Activated T-cell treated with anti-CD3 and anti-CD28 coated beads, Interleukin-2, amount 50 U/mL, for 1 hour (primary cell): ENCODE results near the gene GGN.
"Not testable (repeated sequence)": the region's sequence is repeated elsewhere in the genome, so short reads cannot be mapped to it uniquely, and the experiment has no call there.

ENCODE experiments used
- DNase-seq: peaks from one replicate; pipeline ENCODE4 v3.0.0-alpha.2; 2020

GGN gene

GRCh38 chr19:38411041-38411712 lies 23.3 kb upstream of the GGN start:
- no peak for DNase-seq

GRCh38 chr19:38410407-38410806 lies 22.6 kb upstream of the GGN start:
- not testable (repeated sequence) for DNase-seq

DNA sequence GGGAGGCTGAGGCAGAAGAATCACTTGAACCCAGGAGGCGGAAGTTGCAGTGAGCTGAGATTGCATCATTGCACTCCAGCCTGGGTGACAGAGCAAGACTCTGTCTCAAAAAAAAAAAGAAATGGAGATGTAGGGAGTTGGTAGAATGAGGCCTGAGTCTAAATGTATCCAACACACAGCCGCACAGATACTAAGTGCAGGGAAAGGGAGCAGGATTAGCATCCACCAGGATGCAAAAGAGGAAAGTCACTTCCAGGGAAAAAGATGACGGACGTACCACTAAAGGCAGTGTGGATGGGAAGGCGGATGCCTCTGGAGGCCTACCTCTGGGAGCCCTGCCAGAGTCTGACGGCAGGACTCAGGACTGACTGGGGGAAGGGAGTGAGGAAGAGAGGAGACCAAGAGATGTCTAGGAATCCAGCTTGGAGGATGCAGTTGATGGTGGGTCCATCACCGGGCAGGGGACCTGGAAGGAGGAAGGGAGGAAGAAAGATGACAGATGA lies 21.8 kb upstream of the GGN start:
- no peak for DNase-seq

DNA sequence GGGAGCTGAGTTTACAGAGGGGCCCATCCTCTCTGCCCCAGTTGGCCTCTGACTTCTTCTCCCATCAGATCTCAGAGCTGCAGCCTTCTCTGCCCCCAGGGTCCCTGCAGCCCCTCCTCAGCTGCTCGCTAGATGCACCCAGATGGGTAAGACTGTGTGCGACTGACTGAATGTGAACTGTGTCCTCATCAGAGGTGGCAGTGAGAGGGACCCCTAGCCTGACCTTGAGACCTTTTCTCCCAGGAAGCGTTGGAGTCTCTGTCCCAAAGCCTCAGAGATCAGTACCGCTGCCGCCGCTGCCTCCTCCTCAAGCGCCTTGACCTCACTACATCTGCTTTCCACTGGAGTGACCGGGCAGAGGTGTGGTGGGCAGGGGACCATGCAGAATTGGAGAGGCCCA lies 17.4 kb upstream of the GGN start:
- DNase-seq: no peak

DNA sequence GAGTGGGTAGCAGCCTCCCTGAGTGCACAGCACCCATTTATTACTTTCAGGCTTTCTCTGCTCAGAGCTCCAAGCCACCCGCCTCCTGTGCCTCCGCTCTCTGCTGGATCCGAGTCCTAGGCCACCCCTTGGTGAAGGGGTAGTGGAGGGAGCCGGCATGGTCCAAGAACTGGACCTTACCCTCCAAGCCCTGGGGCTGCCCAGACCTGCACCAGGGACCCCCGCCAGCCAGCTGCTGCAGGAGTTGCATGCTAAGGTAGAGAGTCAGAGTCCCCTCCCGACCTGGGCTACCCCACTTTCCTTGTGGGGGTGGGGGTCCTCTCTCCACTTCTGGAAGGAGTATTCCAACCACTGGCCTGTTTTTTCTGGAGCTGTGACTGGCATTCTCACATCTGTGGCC lies 17.0 kb upstream of the GGN start:
- no peak for DNase-seq

- peak; percentile 99 for DNase-seq
Measured at GRCh38 chr19:38402967-38403674, 15.3 kb upstream of the GGN start, which contains the start of gene FAM98C. TSS of gene FAM98C (plus strand) at chr19:38403093. CDS start at chr19:38403154, 61 bp downstream.

DNA sequence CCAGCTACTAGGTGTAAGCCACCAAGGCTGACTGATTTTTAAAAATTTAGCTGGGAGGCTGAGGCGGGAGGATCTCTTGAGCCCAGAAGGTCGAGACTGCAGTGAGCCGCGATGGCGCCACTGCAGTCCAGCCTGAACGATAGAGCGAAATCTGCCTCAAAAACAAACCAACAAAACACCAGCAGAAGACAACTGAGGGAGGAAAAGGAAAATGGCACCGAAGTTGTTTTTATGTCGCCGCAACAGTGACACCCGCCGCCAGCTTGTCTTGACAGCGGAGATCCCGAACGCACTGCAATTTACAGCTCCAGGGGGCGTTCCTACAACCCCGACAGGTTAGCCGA lies 14.8 kb upstream of the GGN start:
- DNase-seq: no peak

- no peak for DNase-seq
Measured at GRCh38 chr19:38401148-38401547, 13.3 kb upstream of the GGN start.

DNA sequence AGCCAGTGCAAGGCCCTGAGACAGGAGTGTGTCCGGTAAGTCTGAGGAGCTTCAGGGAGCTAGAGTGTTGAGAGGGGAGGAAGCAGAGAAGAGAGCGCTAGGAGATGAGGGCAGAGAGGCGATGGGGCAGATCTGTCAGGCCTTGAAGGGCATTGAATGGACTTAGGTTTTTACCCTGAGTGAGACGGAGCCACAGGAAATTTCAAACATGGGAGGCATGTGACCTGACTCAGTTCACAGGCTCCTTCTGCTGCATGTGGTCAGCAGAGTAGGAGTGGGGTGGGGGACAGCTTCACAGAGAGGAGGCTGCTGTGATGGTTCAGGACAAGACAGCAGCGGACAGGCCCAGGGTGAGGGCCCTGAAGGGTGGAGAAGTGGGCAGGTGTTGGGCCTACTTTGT lies 12.5 kb upstream of the GGN start:
- DNase-seq: no peak

DNA sequence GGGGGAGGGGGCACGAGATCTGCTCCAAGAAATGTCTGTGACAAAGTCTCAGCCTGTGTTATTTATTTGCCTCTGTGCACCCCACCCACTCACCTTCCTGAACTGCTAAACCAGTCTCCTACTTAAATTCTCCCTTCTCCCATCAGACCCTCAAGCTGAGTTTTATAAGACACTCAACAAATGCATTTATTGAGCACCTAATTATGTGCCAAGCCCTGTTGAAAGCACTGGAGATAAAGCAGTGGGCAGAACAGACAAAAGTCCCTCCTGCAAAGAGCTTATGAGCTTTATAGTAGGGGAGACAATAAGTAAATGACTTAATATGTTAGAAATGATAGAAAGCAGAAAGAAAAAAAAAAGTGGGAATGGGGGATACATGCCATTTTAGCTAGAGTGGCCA lies 11.7 kb upstream of the GGN start:
- DNase-seq: no peak

DNA sequence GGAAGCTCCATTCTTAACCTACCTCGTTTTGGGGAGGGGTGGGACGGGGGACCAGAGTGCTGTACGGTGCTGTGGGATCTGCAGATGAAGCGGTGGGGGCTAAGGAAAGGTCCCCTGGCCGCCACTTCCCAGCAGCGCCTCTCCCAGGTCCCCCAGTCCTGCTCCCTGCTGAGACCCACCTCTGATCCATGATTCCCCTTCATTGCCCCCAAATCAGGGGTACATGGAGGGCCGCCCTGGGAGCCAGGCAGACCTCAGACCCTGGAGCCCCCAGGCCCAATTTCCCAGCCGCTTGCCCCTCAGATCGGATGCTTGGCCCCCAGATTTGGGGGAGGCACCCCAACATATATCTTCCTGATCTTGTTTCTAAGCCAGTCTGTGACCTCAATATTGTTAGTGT lies 11.2 kb upstream of the GGN start:
- no peak for DNase-seq

DNA sequence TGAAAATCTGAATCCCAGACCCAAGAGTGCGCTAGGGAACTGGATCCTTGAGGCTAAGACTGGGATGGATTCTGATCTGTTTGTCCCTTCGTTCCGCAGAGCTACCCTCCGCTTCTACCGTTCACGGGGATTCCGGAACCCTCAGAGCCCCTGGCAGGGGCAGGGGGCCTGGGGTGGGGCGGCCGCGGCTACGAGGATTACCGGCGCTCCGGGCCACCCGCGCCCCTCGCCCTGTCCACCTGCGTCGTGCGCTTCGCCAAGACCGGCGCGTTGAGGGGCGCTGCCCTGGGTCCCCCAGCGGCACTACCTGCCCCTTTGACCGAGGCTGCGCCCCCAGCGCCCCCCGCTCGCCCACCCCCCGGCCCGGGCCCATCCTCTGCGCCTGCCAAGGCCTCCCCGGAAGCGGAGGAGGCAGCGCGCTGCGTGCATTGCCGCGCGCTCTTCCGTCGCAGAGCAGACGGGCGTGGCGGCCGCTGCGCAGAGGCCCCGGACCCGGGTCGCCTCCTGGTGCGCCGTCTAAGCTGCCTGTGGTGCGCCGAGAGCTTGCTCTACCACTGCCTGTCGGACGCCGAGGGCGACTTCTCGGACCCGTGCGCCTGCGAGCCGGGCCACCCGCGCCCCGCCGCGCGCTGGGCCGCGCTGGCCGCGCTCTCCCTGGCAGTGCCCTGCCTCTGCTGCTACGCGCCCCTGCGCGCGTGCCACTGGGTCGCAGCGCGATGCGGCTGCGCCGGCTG lies 7.7 kb upstream of the GGN start:
- peak; percentile 60 for DNase-seq

DNA sequence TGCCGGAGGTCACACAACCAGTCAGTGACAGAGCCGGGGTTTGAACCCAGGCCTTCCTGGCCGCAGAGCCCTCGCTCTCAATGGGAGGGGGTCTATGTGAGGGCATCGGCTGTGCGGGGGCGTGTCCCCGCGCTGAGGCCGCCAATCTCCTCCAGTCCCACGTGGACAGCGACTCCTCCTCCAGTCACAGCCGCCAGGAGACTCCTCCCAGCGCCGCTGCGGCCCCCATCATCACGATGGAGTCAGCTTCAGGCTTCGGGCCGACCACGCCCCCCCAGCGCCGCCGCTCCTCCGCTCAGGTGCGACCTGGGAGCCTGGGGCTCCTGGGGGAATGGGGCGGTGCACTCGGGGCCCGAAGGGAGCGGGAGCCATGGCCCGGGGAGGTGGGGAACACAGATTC lies 6.7 kb upstream of the GGN start:
- peak; percentile 68 for DNase-seq

GRCh38 chr19:38392707-38393308 lies 5.0 kb upstream of the GGN start:
- DNase-seq: no peak

GRCh38 chr19:38391911-38392464 lies 4.2 kb upstream of the GGN start:
- DNase-seq: no peak

DNA sequence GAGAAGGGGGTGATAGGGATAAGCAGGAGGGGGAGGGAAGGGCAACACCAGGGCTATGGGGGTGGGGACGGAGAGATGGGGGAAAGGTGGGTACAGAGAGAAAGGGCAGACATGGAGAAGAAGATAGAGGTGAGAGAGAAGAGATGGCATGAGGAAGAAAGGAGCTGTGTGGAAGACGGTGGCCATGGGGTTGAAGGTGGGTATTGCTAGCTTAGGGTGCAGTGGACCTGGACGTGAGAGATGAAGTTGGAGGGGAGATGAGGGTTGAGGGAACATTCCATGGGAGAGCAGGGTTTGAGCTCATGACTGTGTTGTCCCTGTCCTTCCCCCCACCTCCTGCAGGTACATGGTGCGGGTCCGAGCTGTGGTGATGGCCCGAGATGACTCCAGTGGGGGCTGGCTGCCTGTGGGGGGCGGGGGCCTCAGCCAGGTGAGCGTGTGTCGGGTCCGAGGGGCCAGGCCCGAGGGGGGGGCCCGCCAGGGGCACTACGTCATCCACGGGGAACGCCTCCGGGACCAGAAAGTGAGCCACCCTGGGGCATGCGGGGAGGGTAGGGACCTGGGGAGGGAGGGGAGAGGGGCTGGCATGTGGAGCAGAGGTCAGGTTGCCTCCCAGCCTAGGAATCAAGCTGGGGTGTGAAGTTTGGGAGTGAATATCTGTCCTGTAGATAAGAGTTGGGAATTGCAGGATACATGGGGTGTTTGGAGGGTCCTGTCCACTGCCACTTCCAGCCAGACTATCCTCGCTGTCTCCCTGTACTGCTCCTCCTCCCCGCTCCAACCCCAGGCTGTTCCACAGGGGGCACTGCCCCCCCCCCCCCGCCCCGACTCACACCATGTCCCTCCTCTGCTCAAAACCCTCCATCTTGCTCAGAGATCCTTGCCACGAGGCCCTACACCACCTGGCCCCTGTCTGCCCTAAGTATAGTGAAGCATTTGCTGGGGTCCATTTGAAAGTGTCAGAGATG lies 2.4 kb upstream of the GGN start:
- no peak for DNase-seq

DNA sequence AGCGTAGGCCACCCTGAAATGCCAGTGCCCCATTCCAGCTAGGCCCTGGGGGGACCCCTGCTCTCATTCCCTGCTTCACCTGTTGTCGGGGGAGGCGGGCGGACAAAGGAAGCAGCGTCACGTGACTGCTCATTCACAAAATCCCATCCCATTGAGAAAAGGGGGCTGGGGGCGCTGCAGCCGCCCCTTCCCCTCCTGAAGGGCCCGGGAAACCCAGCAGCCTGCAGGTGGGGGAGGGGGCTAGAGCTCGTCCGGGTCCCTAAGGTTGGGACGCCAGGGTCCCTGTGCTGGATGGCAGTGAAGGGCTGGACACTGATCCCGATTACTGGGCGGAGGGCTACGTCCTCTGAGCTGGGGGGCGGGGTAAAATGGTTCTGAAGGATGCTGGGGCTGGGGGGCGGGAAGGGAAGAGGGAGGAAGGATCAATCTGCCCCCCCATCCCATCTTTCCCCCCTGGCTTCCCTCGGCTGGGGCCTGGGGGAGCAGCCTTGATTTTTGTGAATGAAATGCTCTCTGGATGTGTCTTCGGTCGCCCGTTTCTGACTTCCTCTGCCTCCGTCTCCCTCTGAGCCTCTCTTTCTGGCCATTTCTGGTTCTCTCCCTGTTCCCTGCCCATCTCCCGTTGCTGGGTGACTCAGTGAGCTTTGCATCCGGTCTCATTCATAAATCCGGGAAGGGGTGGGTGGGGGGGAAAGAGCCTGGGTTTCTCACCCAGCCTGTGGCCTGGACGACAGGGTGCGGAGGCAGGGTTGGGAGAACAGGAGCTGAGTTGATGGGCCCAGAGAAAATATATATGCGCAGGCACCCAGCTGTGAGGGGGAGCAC lies 1.5 kb upstream of the GGN start:
- DNase-seq: no peak

GRCh38 chr19:38388349-38389100 lies 691 bp upstream of the GGN start, which contains the start of gene SPRED3:
TSS of gene SPRED3 (plus strand) at chr19:38388697. CDS start at chr19:38390303, 1,606 bp downstream.
- DNase-seq: no peak

- no peak for DNase-seq
Measured at GRCh38 chr19:38386971-38387549, 774 bp downstream of the GGN start.
